ENCODE data around the gene GLRX5. TPM values are rescaled to one million over a fixed set of nuclear protein-coding genes. Genes with fewer than 3 reads are reported as not detected.
"Not testable (repeated sequence)": the region's sequence is repeated elsewhere in the genome, so short reads cannot be mapped to it uniquely, and the experiment has no call there.

Gene GLRX5
- total and polyA plus RNA-seq, 2 donors, result 28.9 to 39.4 TPM

DNA sequence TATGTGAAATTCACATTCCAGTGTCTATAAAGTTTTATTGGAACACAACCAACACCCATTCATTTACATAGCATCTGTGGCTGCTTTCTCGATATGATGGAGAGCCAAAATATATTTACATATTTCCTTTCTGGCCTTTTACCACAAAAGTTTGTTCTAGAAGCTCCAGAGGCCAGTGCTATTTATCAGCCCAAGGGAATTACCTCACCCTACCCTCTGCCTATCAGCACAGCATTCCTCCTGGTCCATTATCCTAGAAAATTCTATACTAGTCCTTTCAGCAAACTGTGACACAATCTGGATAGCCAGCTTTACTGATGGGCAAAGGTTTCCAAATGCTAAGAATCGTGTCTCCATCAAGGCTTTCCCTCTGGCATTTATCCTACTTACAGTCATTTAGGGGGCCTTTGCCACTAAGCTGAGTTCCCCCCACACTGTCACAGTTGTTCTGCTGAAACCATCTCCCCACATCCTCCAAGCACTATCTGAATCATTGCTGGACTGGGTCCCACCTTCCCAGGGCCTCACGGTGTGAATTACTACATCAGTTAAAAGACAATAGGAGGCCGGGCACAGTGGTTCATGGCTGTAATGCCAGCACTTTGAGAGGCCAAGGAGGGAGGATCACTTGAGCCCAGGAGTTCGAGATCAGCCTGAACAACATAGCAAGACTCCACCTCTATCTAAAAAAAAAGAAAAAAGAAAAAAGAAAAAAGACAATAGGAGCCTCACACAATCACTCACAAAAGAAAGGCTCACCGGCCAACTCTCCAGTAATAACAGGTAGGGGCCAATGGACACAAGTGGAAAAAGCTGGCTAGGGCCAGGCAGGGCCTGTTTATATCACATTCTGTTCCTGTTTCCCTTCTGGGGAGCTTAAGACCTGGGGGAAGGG is 30.5 kb upstream of the GLRX5 start:
- WGBS, result 75% methylated on average over 6 of the region's 6 CpGs
- Histone ChIP-seq H3K36me3 (ENCODE audit: insufficient read depth) (no peaks in the 10 kb centered on the region), H3K4me3 (ENCODE audit: low read depth, low read length) (no peak overlapping the region), H3K27ac (ENCODE audit: low read depth) (no peak overlapping the region), H3K4me1 (ENCODE audit: insufficient read depth) (peaks cover 3% of the 10 kb centered on the region)
- DNase-seq (ENCODE audit: extremely low spot score), result no peak

GRCh38 chr14:95505030-95505589 is 29.7 kb upstream of the GLRX5 start:
- 90% methylated on average over 17 of the region's 17 CpGs for WGBS
- H3K36me3 ChIP-seq (ENCODE audit: insufficient read depth), result no peaks in the 10 kb centered on the region
- no peak overlapping the region for H3K27ac ChIP-seq (ENCODE audit: low read depth)
- H3K4me1 ChIP-seq (ENCODE audit: insufficient read depth), result peaks cover 3% of the 10 kb centered on the region
- no peak overlapping the region for H3K4me3 ChIP-seq (ENCODE audit: low read depth, low read length)
- no peak for DNase-seq (ENCODE audit: extremely low spot score)

GRCh38 chr14:95507174-95507573 is 27.7 kb upstream of the GLRX5 start:
- Histone ChIP-seq H3K27ac (ENCODE audit: low read depth) (no peak overlapping the region), H3K4me1 (ENCODE audit: insufficient read depth) (no peaks in the 10 kb centered on the region), H3K36me3 (ENCODE audit: insufficient read depth) (no peaks in the 10 kb centered on the region), H3K4me3 (ENCODE audit: low read depth, low read length) (no peak overlapping the region)
- DNase-seq (ENCODE audit: extremely low spot score), result no peak
- 38% methylated on average over 8 of the region's 8 CpGs for WGBS

GRCh38 chr14:95507701-95508103 is 27.1 kb upstream of the GLRX5 start:
- Histone ChIP-seq H3K36me3 (ENCODE audit: insufficient read depth) (no peaks in the 10 kb centered on the region), H3K27ac (ENCODE audit: low read depth) (peak overlapping the region; percentile 0), H3K4me1 (ENCODE audit: insufficient read depth) (no peaks in the 10 kb centered on the region), H3K4me3 (ENCODE audit: low read depth, low read length) (no peak overlapping the region)
- DNase-seq (ENCODE audit: extremely low spot score), result no peak
- whole genome bisulfite sequencing, result 69% methylated on average over 3 of the region's 3 CpGs

DNA sequence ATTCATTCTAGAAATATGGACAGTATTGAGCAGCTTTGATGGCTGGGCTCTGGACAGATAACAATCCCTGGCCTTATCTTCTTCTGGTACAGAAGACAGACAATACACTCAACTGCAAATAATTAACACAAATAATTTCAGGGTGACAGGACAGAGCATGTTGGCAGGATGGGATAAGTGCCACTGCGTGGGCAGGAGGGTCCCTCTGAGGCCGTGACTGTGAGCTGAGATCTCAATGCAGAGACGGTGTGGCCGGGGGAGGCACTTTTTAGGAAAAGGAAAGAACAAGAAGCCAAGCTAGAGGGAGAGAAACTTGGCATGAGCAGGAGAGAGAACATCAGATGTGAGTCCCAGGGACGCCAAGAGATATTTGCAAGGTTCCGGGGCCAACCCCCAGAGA is 26.5 kb upstream of the GLRX5 start:
- H3K4me1 ChIP-seq (ENCODE audit: insufficient read depth), result no peaks in the 10 kb centered on the region

GRCh38 chr14:95509495-95509894 is 25.4 kb upstream of the GLRX5 start:
- Histone ChIP-seq H3K4me1 (ENCODE audit: insufficient read depth) (no peaks in the 10 kb centered on the region), H3K27ac (ENCODE audit: low read depth) (no peak overlapping the region), H3K36me3 (ENCODE audit: insufficient read depth) (no peaks in the 10 kb centered on the region), H3K4me3 (ENCODE audit: low read depth, low read length) (no peak overlapping the region)
- WGBS, result 77% methylated on average over 6 of the region's 6 CpGs
- no peak for DNase-seq (ENCODE audit: extremely low spot score)

More for the DNA sequence above, 26.5 kb upstream of the GLRX5 start:
- DNase-seq (ENCODE audit: extremely low spot score), result no peak
- H3K4me3 ChIP-seq (ENCODE audit: low read depth, low read length), result no peak overlapping the region
- no peak overlapping the region for H3K27ac ChIP-seq (ENCODE audit: low read depth)
- no peaks in the 10 kb centered on the region for H3K36me3 ChIP-seq (ENCODE audit: insufficient read depth)
- WGBS, result 86% methylated on average over 6 of the region's 6 CpGs

DNA sequence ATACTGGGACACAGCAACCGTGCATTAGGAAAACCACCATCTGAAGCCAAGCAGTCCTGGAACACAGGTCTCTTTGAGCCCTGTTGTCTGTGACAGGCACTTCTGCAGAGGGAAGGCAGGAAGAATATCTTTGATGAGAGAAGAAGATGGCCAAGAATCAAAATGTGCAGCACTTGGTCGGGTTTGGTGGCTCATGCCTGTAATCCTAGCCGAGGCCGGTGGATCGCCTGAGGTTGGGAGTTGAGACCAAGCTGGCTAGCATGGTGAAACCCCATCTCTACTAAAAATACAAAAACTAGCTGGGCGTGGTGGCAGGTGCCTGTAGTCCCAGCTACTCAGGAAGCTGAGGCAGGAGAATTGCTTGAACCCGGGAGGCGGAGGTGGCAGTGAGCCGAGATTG is 24.5 kb upstream of the GLRX5 start:
- not testable (repeated sequence) for DNase-seq (ENCODE audit: extremely low spot score); H3K4me3 ChIP-seq (ENCODE audit: low read depth, low read length); H3K27ac ChIP-seq (ENCODE audit: low read depth); H3K4me1 ChIP-seq (ENCODE audit: insufficient read depth); H3K36me3 ChIP-seq (ENCODE audit: insufficient read depth)
- 86% methylated on average over 9 of the region's 9 CpGs for WGBS

DNA sequence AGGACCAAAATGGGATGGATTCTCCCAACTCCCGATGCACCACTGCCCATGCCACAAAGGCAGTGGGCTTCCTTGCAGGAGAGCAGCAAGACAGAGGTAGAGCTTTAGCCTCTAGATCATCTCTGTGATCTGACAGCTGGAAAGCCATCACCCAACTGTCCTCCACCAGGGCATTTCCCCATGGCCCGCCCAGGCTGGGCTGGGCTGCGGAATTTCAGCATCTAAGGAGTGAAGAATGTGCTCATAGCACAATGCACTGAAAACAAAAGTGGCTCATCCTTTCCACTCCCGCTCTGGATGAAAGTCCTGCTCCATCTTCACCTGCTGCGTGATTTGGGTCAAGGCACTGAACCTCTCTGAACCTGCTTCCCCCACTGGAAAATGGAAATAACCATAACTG is 24.0 kb upstream of the GLRX5 start:
- Histone ChIP-seq H3K4me3 (ENCODE audit: low read depth, low read length) (no peak overlapping the region), H3K27ac (ENCODE audit: low read depth) (no peak overlapping the region), H3K36me3 (ENCODE audit: insufficient read depth) (no peaks in the 10 kb centered on the region), H3K4me1 (ENCODE audit: insufficient read depth) (peaks cover 3% of the 10 kb centered on the region)
- DNase-seq (ENCODE audit: extremely low spot score), result no peak
- 77% methylated on average over 5 of the region's 5 CpGs for WGBS

DNA sequence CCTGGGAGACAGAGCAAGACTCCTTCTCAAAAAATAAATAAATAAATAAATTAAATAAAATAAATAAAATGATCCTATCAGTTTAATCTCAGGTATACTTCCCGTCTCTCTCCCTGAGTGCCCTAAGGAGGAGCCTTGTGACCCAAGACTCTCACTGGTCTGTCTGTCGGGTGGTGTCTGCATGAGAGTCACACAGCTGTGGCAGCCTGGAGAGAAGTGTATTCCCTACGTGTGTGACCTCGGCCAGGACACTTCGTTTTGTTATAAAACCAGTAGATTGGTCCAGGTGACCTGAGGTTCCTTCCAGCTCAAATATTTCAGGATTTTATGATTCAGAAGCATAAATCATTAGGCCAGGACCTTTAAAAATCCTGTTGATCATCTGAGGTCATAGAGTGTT is 23.2 kb upstream of the GLRX5 start:
- no peaks in the 10 kb centered on the region for H3K36me3 ChIP-seq (ENCODE audit: insufficient read depth)
- 73% methylated on average over 5 of the region's 5 CpGs for WGBS
- H3K4me3 ChIP-seq (ENCODE audit: low read depth, low read length), result no peak overlapping the region
- no peak overlapping the region for H3K27ac ChIP-seq (ENCODE audit: low read depth)
- H3K4me1 ChIP-seq (ENCODE audit: insufficient read depth), result peaks cover 3% of the 10 kb centered on the region
- no peak for DNase-seq (ENCODE audit: extremely low spot score)

- Histone ChIP-seq H3K36me3 (ENCODE audit: insufficient read depth) (no peaks in the 10 kb centered on the region), H3K4me1 (ENCODE audit: insufficient read depth) (peaks cover 3% of the 10 kb centered on the region), H3K27ac (ENCODE audit: low read depth) (no peak overlapping the region), H3K4me3 (ENCODE audit: low read depth, low read length) (no peak overlapping the region)
- no peak for DNase-seq (ENCODE audit: extremely low spot score)
- WGBS, result 71% methylated on average over 6 of the region's 6 CpGs
These were observed 21.6 kb upstream of the GLRX5 start for GRCh38 chr14:95513291-95513690.

- no peak overlapping the region for H3K27ac ChIP-seq (ENCODE audit: low read depth)
- peaks cover 3% of the 10 kb centered on the region for H3K4me1 ChIP-seq (ENCODE audit: insufficient read depth)
- no peaks in the 10 kb centered on the region for H3K36me3 ChIP-seq (ENCODE audit: insufficient read depth)
- no peak for DNase-seq (ENCODE audit: extremely low spot score)
- no peak overlapping the region for H3K4me3 ChIP-seq (ENCODE audit: low read depth, low read length)
- 80% methylated on average over 18 of the region's 18 CpGs for WGBS
These were observed 20.4 kb upstream of the GLRX5 start for GRCh38 chr14:95514131-95515079.

- no peak for DNase-seq (ENCODE audit: extremely low spot score)
- peaks cover 3% of the 10 kb centered on the region for H3K4me1 ChIP-seq (ENCODE audit: insufficient read depth)
- no peak overlapping the region for H3K27ac ChIP-seq (ENCODE audit: low read depth)
- WGBS, result 32% methylated on average over 9 of the region's 9 CpGs
- peak overlapping the region; percentile 2 for H3K4me3 ChIP-seq (ENCODE audit: low read depth, low read length)
- H3K36me3 ChIP-seq (ENCODE audit: insufficient read depth), result no peaks in the 10 kb centered on the region
These were observed 19.8 kb upstream of the GLRX5 start for GRCh38 chr14:95515080-95515489.
